ENCODE measurements around the gene MAST4.

The MAST4 gene

GRCh38 chr5:66969484-66969883, 373.3 kb downstream of the MAST4 start:
- ATAC-seq = no peak

GRCh38 chr5:66969963-66970362, 373.8 kb downstream of the MAST4 start:
- no peak for ATAC-seq

GRCh38 chr5:66972004-66972403, 375.8 kb downstream of the MAST4 start:
- no peak for ATAC-seq

- no peak for ATAC-seq
Measured at GRCh38 chr5:66974256-66974655, 378.1 kb downstream of the MAST4 start.

- no peak for ATAC-seq
Measured at GRCh38 chr5:66976108-66976507, 379.9 kb downstream of the MAST4 start.

- no peak for ATAC-seq
Measured at GRCh38 chr5:66979738-66980137, 383.5 kb downstream of the MAST4 start.

GRCh38 chr5:66981266-66982055, 385.3 kb downstream of the MAST4 start:
- ATAC-seq = no peak

- no peak for ATAC-seq
Measured at GRCh38 chr5:66982056-66982387, 385.8 kb downstream of the MAST4 start.

- ATAC-seq = no peak
Measured at GRCh38 chr5:66982470-66982869, 386.3 kb downstream of the MAST4 start.

GRCh38 chr5:66985417-66985816, 389.2 kb downstream of the MAST4 start:
- ATAC-seq = no peak

GRCh38 chr5:66986009-66986408, 389.8 kb downstream of the MAST4 start:
- no peak for ATAC-seq

GRCh38 chr5:66986534-66986933, 390.3 kb downstream of the MAST4 start:
- no peak for ATAC-seq

- ATAC-seq = no peak
Measured at GRCh38 chr5:66987126-66987525, 390.9 kb downstream of the MAST4 start.

- no peak for ATAC-seq
Measured at GRCh38 chr5:66987540-66987939, 391.3 kb downstream of the MAST4 start.

- peak; percentile 35 to 64 for ATAC-seq
Measured at GRCh38 chr5:66987949-66988838, 392.0 kb downstream of the MAST4 start.

GRCh38 chr5:66989286-66989685, 393.1 kb downstream of the MAST4 start:
- ATAC-seq = no peak

GRCh38 chr5:66989781-66990180, 393.6 kb downstream of the MAST4 start:
- ATAC-seq = no peak

GRCh38 chr5:66991746-66992145, 395.6 kb downstream of the MAST4 start:
- ATAC-seq = no peak

- ATAC-seq = no peak
Measured at GRCh38 chr5:66992547-66992946, 396.4 kb downstream of the MAST4 start.

GRCh38 chr5:66993448-66993847, 397.3 kb downstream of the MAST4 start:
- no peak for ATAC-seq

GRCh38 chr5:66993882-66994281, 397.7 kb downstream of the MAST4 start:
- no peak for ATAC-seq

- ATAC-seq = no peak
Measured at GRCh38 chr5:66994790-66995189, 398.6 kb downstream of the MAST4 start.

- ATAC-seq = no peak
Measured at GRCh38 chr5:67000794-67001475, 404.7 kb downstream of the MAST4 start.
